ENCODE results near the gene PGS1. TPM values are rescaled to one million over a fixed set of nuclear protein-coding genes. Genes with fewer than 3 reads are reported as not detected.

The PGS1 gene
- total and polyA plus RNA-seq, 2 of the 8 experiments (the other 6 are each of a cell fraction or from before 2014, with no cell fraction given), result 46.7 to 60.0 TPM

DNA sequence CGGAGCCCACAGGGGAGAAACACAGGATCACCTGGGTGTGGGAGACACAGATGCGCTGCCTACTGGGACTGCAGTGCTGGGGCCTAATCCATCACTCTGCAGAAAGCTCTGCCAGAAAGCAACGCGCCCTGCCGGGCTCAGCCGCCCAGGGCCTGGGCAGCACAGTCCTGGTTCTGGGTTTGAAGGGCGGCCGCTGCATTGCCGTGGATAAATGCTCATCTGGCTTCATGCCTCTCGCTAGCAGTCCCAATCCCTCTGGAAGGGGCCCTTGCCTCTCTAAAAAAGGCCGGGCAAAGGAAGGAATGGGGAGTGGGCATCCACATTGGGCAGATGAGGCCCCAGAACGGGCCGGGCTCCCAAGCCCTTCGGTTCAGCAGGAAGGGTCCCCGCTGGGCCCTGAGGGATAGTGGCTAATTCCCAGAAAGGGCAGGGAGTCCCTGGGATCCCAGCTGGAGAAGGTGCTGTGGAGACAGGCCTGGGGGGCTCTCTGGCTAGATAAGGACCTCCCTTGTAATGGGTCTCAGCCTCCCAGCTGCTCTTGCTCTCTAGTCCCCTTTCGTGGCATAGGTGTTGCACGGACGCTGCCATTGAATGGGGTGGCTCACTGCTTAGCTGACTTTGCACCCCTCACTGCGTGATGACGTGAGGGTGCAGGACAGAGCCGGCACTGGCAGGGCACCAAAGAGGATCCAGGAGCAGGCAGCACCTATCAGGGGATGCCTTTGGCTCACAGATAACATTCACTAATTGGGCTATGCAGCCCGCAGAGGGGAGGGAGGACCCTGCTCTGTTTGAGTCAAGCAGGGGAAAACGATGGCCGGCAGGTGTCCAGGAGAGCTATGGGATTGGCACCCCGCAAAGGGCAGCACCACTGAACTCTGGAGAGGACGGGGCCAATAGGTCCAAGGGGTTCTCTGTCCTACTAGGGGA is 88.6 kb downstream of the PGS1 start:
- H3K9ac ChIP-seq (replicated peaks in 1 of 4; ENCODE audit: extremely low read depth in 1 of 4, low read depth in 3 of 4, low read length in 3 of 4), result no peak overlapping the region
- H3K4me3 ChIP-seq (ENCODE audit: extremely low read depth in 1 of 4, insufficient read depth in 2 of 4, low read depth in 3 of 4, low read length in 4 of 4), result no peak overlapping the region
- no peak overlapping the region for H2AFZ ChIP-seq (ENCODE audit: low read length)
- H3K27me3 ChIP-seq (replicated peaks in 1 of 4; ENCODE audit: control insufficient read depth in 3 of 4, extremely low read depth in 1 of 4, insufficient read depth in 3 of 4, low read length in 3 of 4), result no peaks in the 10 kb centered on the region
- CTCF ChIA-PET (ENCODE audit: partially characterized antibody), result interaction anchor here (0.6 to 1.5 kb wide), 4 partner anchors 19 to 31 kb away, joined by 3 to 4 read pairs (median 3); no protein-coding TSS in a partner anchor
- FAIRE-seq (no peak), DNase-seq (ENCODE audit: low read depth in 1 of 2, low spot score in 2 of 2) (no peak)
- WGBS, 2 experiments (ENCODE audit: extremely low coverage in 1 of 2, insufficient coverage in 1 of 2, insufficient read length in 1 of 2, insufficient replicate concordance in 2 of 2, low coverage in 1 of 2, low lambda C conversion rate in 2 of 2, missing lambda C conversion rate in 1 of 2), result 93% methylated on average over 25 of the region's 26 CpGs; no CpG with 5 or more reads in 1 of the 2 experiments
- no peaks in the 10 kb centered on the region for H4K20me1 ChIP-seq (replicated peaks in 1 of 2; ENCODE audit: control insufficient read depth in 1 of 2, insufficient read depth in 2 of 2, low read length in 2 of 2)
- no peaks in the 10 kb centered on the region for H3K4me1 ChIP-seq (replicated peaks in 1 of 4; ENCODE audit: control insufficient read depth in 3 of 4, insufficient read depth in 4 of 4, low read length in 3 of 4)
- H2AK5ac ChIP-seq (ENCODE audit: low read depth, low read length), result no peak overlapping the region
- H3K4ac ChIP-seq (replicated peaks; ENCODE audit: insufficient read length, low read depth, low read length), result no peak overlapping the region
- POLR2A ChIA-PET (ENCODE audit: partially characterized antibody), result interaction anchor here (0.6 kb wide), 1 partner anchor 215 kb away, joined by 3 read pairs; no protein-coding TSS in a partner anchor
- no peak overlapping the region for H2BK12ac ChIP-seq (ENCODE audit: low read depth, low read length)
- H4K8ac ChIP-seq (ENCODE audit: extremely low read depth, insufficient read depth, low read length), result no peak overlapping the region
- H3K36me3 ChIP-seq (ENCODE audit: control insufficient read depth in 2 of 4, insufficient read depth in 4 of 4, low read length in 3 of 4), result no peaks in the 10 kb centered on the region
- no peak overlapping the region for H3K27ac ChIP-seq (ENCODE audit: low read depth, low read length)
- H3K79me2 ChIP-seq (ENCODE audit: control insufficient read depth in 1 of 2, insufficient read depth in 2 of 2, low read length in 2 of 2), result no peaks in the 10 kb centered on the region
- no peak overlapping the region for H2BK15ac ChIP-seq (ENCODE audit: low read length)
- no peak overlapping the region for H2BK5ac ChIP-seq (ENCODE audit: low read depth, low read length)
- no peak overlapping the region for H2BK20ac ChIP-seq (ENCODE audit: low read length)
- H3K9me3 ChIP-seq (ENCODE audit: insufficient read depth in 2 of 2, low read depth in 1 of 2, low read length in 1 of 2), result peaks cover 6% of the 10 kb centered on the region in 2 experiments; a peak in 2 of 4 replicates
- peaks cover 4% of the 10 kb centered on the region; the same call in 1 of the 2 replicates for H3K23me2 ChIP-seq (ENCODE audit: low read depth, low read length)
- no peaks in the 10 kb centered on the region for H3K79me1 ChIP-seq (ENCODE audit: low read depth, low read length)
- H4K5ac ChIP-seq (ENCODE audit: insufficient read length, low read depth, low read length), result no peak overlapping the region
- H4K91ac ChIP-seq (replicated peaks; ENCODE audit: insufficient read length, low read length), result peak overlapping the region; percentile 55
- H3K18ac ChIP-seq (ENCODE audit: extremely low read depth, low read length), result no peak overlapping the region
- no peak overlapping the region for H3K4me2 ChIP-seq (ENCODE audit: insufficient read depth in 1 of 2, low read depth in 2 of 2, low read length in 2 of 2)
- H3K56ac ChIP-seq (replicated peaks; ENCODE audit: insufficient read length, low read depth, low read length), result no peak overlapping the region
- H3K23ac ChIP-seq (ENCODE audit: insufficient read length), result no peak overlapping the region
- H2BK120ac ChIP-seq (replicated peaks; ENCODE audit: low read depth, low read length), result no peak overlapping the region
- no peak overlapping the region for H3K14ac ChIP-seq (ENCODE audit: insufficient read length)
- TF ChIP-seq FOSL1 (IDR thresholded peaks at IDR 0.05; ENCODE audit: insufficient read depth, low read depth, low read length) (no peak), TCF12 (IDR thresholded peaks at IDR 0.05; ENCODE audit: low read depth, low read length) (no peak), SRF (IDR thresholded peaks at IDR 0.05; ENCODE audit: low read depth, low read length) (no peak), MAFK (IDR thresholded peaks at IDR 0.05; ENCODE audit: low read depth, low read length) (no peak), SP2 (IDR thresholded peaks at IDR 0.05; ENCODE audit: low read length) (no peak), SAP30 (IDR thresholded peaks at IDR 0.05; ENCODE audit: insufficient read depth, insufficient replicate concordance, low read length) (no peak), RNF2 (IDR thresholded peaks at IDR 0.05; ENCODE audit: borderline replicate concordance, low read depth, low read length, missing control alignments, poor library complexity, severe bottlenecking) (no peak), PHF8 (conservative IDR thresholded peaks at IDR 0.05; ENCODE audit: low read depth, low read length) (no peak)
- TF ChIP-seq, protein P1, sequence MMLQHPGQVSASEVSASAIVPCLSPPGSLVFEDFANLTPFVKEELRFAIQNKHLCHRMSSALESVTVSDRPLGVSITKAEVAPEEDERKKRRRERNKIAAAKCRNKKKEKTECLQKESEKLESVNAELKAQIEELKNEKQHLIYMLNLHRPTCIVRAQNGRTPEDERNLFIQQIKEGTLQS (IDR thresholded peaks at IDR 0.05; ENCODE audit: insufficient read depth, low read depth, low read length), result no peak
- TF ChIP-seq, protein P2, sequence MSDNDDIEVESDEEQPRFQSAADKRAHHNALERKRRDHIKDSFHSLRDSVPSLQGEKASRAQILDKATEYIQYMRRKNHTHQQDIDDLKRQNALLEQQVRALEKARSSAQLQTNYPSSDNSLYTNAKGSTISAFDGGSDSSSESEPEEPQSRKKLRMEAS (IDR thresholded peaks at IDR 0.05), result no peak
